Psoas muscle (tissue), 8 donors: ENCODE results near the gene GADD45G. TPM values are rescaled to one million over a fixed set of nuclear protein-coding genes. Genes with fewer than 3 reads are reported as not detected.

Experiments used
- ATAC-seq, 4 donors: fragments of 200-7000 bp; cut with Tn5 transposase; one replicate each; pipeline ENCODE4 v1.9.1; 2020; ENCODE audit warnings: moderate library complexity in 3 of 4, mild to moderate bottlenecking in 2 of 4
- DNase-seq, 2 donors: peaks; one replicate each; pipeline ENCODE4 v3.0.0-alpha.2; 2020
- H3K27ac ChIP-seq: fragments of 200-600 bp; one replicate; pipeline ENCODE4 v1.8.0; 2022
- H3K27me3 ChIP-seq, 3 donors: fragments of 200-600 bp in 1 of 3; one replicate each; pipeline versions ENCODE4 v1.6.1 to v1.8.0; 2013 to 2022; ENCODE audit warnings: low read length in 2 of 3, mild to moderate bottlenecking in 2 of 3, moderate library complexity in 1 of 3; ENCODE audit not compliant: insufficient read depth in 3 of 3
- H3K36me3 ChIP-seq, 2 donors: fragments of 200-600 bp in 1 of 2; one replicate each; pipeline versions ENCODE4 v1.6.1 to v1.8.0; 2013 to 2022; ENCODE audit warnings: low read depth in 1 of 2, mild to moderate bottlenecking in 1 of 2, moderate library complexity in 1 of 2; ENCODE audit not compliant: insufficient read depth in 1 of 2
- H3K4me1 ChIP-seq: fragments of 200-600 bp; one replicate; pipeline ENCODE4 v1.8.0; 2022
- H3K4me3 ChIP-seq: fragments of 200-600 bp; one replicate; pipeline ENCODE4 v1.8.0; 2022; ENCODE audit warnings: mild to moderate bottlenecking
- H3K9me3 ChIP-seq: fragments of 200-600 bp; one replicate; pipeline ENCODE4 v1.8.0; 2022
- CTCF ChIP-seq: fragments of 200-600 bp; IDR thresholded peaks from one replicate; pipeline ENCODE4 v1.8.0; 2022; ENCODE audit warnings: antibody characterized with exemption
- WGBS, 3 donors: extraction: QIAGEN DNeasy Blood & Tissue Kit; methylation state at CpG; one replicate each; pipeline versions ENCODE4 v1.1.6 to v1.1.7; 2013; 5-methylcytosine and 5-hydroxymethylcytosine counted together
- intact Hi-C, 2 donors: fragments of 100-400 bp; cut with DNase I; formaldehyde crosslinking; loops; one replicate each; pipeline versions ENCODE4 v1.11.0 to v1.14.2; 2022
- polyA plus RNA-seq, 3 donors: library from polyadenylated mRNA; stranded (reverse); fragments of 200-250 nt; gene quantifications; one replicate each; pipeline ENCODE4 v1.2.3, GENCODE V29; 2013
- total RNA-seq, 4 donors: library from RNA; stranded (reverse); fragmentation: NEBNext Ultra II Directional in 2 of 4; extraction: Animal tissue kit (Norgen Biotek cat#: 25700) in 2 of 4; gene quantifications; one replicate each; pipeline versions ENCODE4 v1.2.1 to v1.2.4, GENCODE V29; 2021 to 2023
- donor health status: healthy with polysubstance abuse.
- donor health status: DM: no; HTN: no; CAD: no; lungs with moderate emphysema.
- donor health status: Bipolar disorder and iron deficiency.
- donor health status: healthy.
- donor health status: DM: yes; HTN: yes; CAD: no.
- donor health status: DM: no; HTN: no; CAD: no.
- donor health status: DM: no; HTN: no; CAD: no.
- donor health status: DM: yes; HTN: yes; CAD: no.

GADD45G gene
- total and polyA plus RNA-seq, 7 donors = 2.4 to 288 (median 30.7) TPM

- Histone ChIP-seq H3K27ac (no peak overlapping the region), H3K27me3 (no peaks in the 10 kb centered on the region), H3K36me3 (no peaks in the 10 kb centered on the region), H3K9me3 (no peaks in the 10 kb centered on the region), H3K4me1 (peaks cover 11% of the 10 kb centered on the region), H3K4me3 (no peak overlapping the region)
- no peak for DNase-seq
- 76 to 88% (median 82%) methylated on average over 12 of the region's 12 CpGs for WGBS, 3 donors
- intact Hi-C loops = no loop called here
- TF ChIP-seq CTCF = no peak
- no peak for ATAC-seq
Observed at GRCh38 chr9:89629081-89629976, 24.5 kb downstream of the GADD45G start.

GRCh38 chr9:89630508-89630907, 25.7 kb downstream of the GADD45G start:
- 90 to 95% (median 91%) methylated on average over 5 of the region's 5 CpGs for WGBS, 3 donors
- DNase-seq (no peak), ATAC-seq (no peak)
- no peaks in the 10 kb centered on the region for H3K9me3 ChIP-seq
- H3K4me3 ChIP-seq = no peak overlapping the region
- no peak for TF ChIP-seq CTCF
- H3K27me3 ChIP-seq = no peaks in the 10 kb centered on the region
- no peaks in the 10 kb centered on the region for H3K36me3 ChIP-seq
- H3K27ac ChIP-seq = no peak overlapping the region
- H3K4me1 ChIP-seq = peaks cover 16% of the 10 kb centered on the region
- intact Hi-C loops = loop anchor here in 1 of 2 donors (10.0 kb wide), 1 partner anchor 254 kb away; no protein-coding TSS in a partner anchor

- intact Hi-C loops = loop anchor here in 1 of 2 donors (10.0 kb wide), 1 partner anchor 253 kb away; no protein-coding TSS in a partner anchor
- Histone ChIP-seq H3K4me3 (no peak overlapping the region), H3K9me3 (no peaks in the 10 kb centered on the region), H3K36me3 (no peaks in the 10 kb centered on the region), H3K4me1 (peaks cover 22% of the 10 kb centered on the region), H3K27ac (no peak overlapping the region), H3K27me3 (no peaks in the 10 kb centered on the region)
- ATAC-seq (no peak), DNase-seq (no peak)
- 76 to 86% (median 85%) methylated on average over 6 of the region's 6 CpGs for WGBS, 3 donors
- TF ChIP-seq CTCF = no peak
Observed at GRCh38 chr9:89631384-89631783, 26.6 kb downstream of the GADD45G start.

GRCh38 chr9:89632192-89632733, 27.5 kb downstream of the GADD45G start:
- DNase-seq = no peak
- Histone ChIP-seq H3K36me3 (no peaks in the 10 kb centered on the region), H3K27ac (no peak overlapping the region), H3K4me3 (no peak overlapping the region), H3K9me3 (no peaks in the 10 kb centered on the region), H3K4me1 (peaks cover 22% of the 10 kb centered on the region), H3K27me3 (no peaks in the 10 kb centered on the region)
- WGBS, 3 donors = 84 to 92% (median 85%) methylated on average over 7 of the region's 7 CpGs
- intact Hi-C loops = loop anchor here in 1 of 2 donors (10.0 kb wide), 1 partner anchor 253 kb away; no protein-coding TSS in a partner anchor
- no peak for TF ChIP-seq CTCF
- no peak for ATAC-seq
